Endothelial cell of umbilical vein (primary cell): ENCODE results near the gene GABARAPL1. TPM values are rescaled to one million over a fixed set of nuclear protein-coding genes. Genes with fewer than 3 reads are reported as not detected.

ENCODE experiments used
- BruUV-seq: library from RNA; stranded (reverse); fragments of 400-500 nt; replicated peaks from 2 replicates; lab custom pipeline; 2021; lab: Mats Ljungman, UMichigan
- CTCF ChIA-PET: fragments of 300-600, 350-600 bp; sonication (Branson Sonifier 250); formaldehyde crosslinking; loops from one replicate; lab custom pipeline; 2021; ENCODE audit warnings: antibody characterized with exemption, inconsistent platforms; lab: Charles Lee
- POLR2A ChIA-PET: fragments of 300-600, 350-600 bp; sonication (Branson Sonifier 250); formaldehyde crosslinking; loops from one replicate; lab custom pipeline; 2021; ENCODE audit warnings: antibody characterized with exemption, inconsistent platforms; lab: Charles Lee
- DNase-seq: peaks from one replicate; pipeline ENCODE4 v3.0.0-alpha.2; 2011; ENCODE audit warnings: low read depth, low spot score
- FAIRE-seq: peaks from 2 replicates; lab custom pipeline; 2011; peaks lifted over from hg19 to GRCh38; lab: Jason Lieb, UNC
- H2AFZ ChIP-seq: 2 replicates; pipeline ENCODE4 v1.6.0; 2012; ENCODE audit warnings: low read depth, low read length, control low read depth, inconsistent platforms
- H3K27ac ChIP-seq: 2 replicates; pipeline ENCODE4 v1.5.1; 2011; ENCODE audit warnings: low read depth, mild to moderate bottlenecking, control low read depth, low read length, moderate library complexity; ENCODE audit not compliant: insufficient read depth
- H3K27me3 ChIP-seq, 2 experiments: 2 replicates each; pipeline versions ENCODE4 v1.6.0 to v1.6.1; 2011; ENCODE audit warnings: low read length in 2 of 2, mixed read lengths in 1 of 2; ENCODE audit not compliant: control insufficient read depth in 2 of 2, insufficient read depth in 2 of 2
- H3K36me3 ChIP-seq, 2 experiments: 2 replicates in 1 of 2; 3 replicates in 1 of 2; pipeline ENCODE4 v1.5.1; 2011; ENCODE audit warnings: low read length in 2 of 2, mild to moderate bottlenecking in 1 of 2, moderate library complexity in 1 of 2; ENCODE audit not compliant: control insufficient read depth in 2 of 2, insufficient read depth in 2 of 2; ENCODE audit errors: extremely low read depth in 1 of 2
- H3K4me1 ChIP-seq: 3 replicates; pipeline ENCODE4 v1.5.1; 2011; ENCODE audit warnings: mild to moderate bottlenecking, low read length; ENCODE audit not compliant: control insufficient read depth, insufficient read depth; ENCODE audit errors: extremely low read depth
- H3K4me2 ChIP-seq: 2 replicates; pipeline ENCODE4 v1.6.1; 2011; ENCODE audit warnings: low read length, control low read depth, mixed read lengths; ENCODE audit not compliant: insufficient read depth
- H3K4me3 ChIP-seq, 3 experiments: fragments of 200-600 bp in 1 of 3; sonication (generic), shearing (Covaris generic) in 1 of 3; replicated peaks in 1 of 3; 2 replicates each; pipeline ENCODE4 v1.5.1; 2011 to 2016; ENCODE audit warnings: control low read depth in 3 of 3, low read length in 3 of 3, mild to moderate bottlenecking in 2 of 3, inconsistent platforms in 1 of 3, low read depth in 1 of 3, moderate library complexity in 1 of 3; ENCODE audit not compliant: insufficient read depth in 1 of 3
- H3K79me2 ChIP-seq: 2 replicates; pipeline ENCODE4 v1.6.0; 2012; ENCODE audit warnings: low read length, inconsistent platforms; ENCODE audit not compliant: control insufficient read depth, insufficient read depth
- H3K9ac ChIP-seq: replicated peaks from 2 replicates; pipeline ENCODE3; 2011; ENCODE audit warnings: low read length, control low read depth; ENCODE audit not compliant: insufficient read depth; ENCODE audit errors: extremely low read depth
- H3K9me1 ChIP-seq: replicated peaks from 3 replicates; pipeline ENCODE4 v1.6.0; 2011; ENCODE audit warnings: mild to moderate bottlenecking, low read length; ENCODE audit not compliant: control insufficient read depth, insufficient read depth; ENCODE audit errors: extremely low read depth
- H3K9me3 ChIP-seq: replicated peaks from 2 replicates; pipeline ENCODE4 v1.5.1; 2012; ENCODE audit warnings: low read length, inconsistent platforms; ENCODE audit not compliant: control insufficient read depth, insufficient read depth
- H4K20me1 ChIP-seq: replicated peaks from 2 replicates; pipeline ENCODE3; 2011; ENCODE audit warnings: mild to moderate bottlenecking, low read length; ENCODE audit not compliant: control insufficient read depth, insufficient read depth; ENCODE audit errors: extremely low read depth
- EZH2 ChIP-seq: IDR thresholded peaks from 2 replicates; pipeline ENCODE4 v1.6.1; 2012; ENCODE audit warnings: borderline replicate concordance, low read depth, mild to moderate bottlenecking, moderate library complexity, low read length, inconsistent platforms; ENCODE audit not compliant: severe bottlenecking
- GATA2 ChIP-seq: IDR thresholded peaks from 2 replicates; pipeline ENCODE4 v1.7.0; 2011; ENCODE audit warnings: low read depth, mild to moderate bottlenecking, moderate library complexity, mixed read lengths, low read length; ENCODE audit not compliant: insufficient read length, insufficient read depth
- JUN ChIP-seq: IDR thresholded peaks from 2 replicates; pipeline ENCODE4 v1.6.1; 2011; ENCODE audit warnings: borderline replicate concordance, low read depth; ENCODE audit not compliant: insufficient read length, insufficient read depth
- MYC ChIP-seq: IDR thresholded peaks from one replicate; pipeline ENCODE4 v1.6.1; 2011; ENCODE audit warnings: mild to moderate bottlenecking, low read depth, low read length
- POLR2A ChIP-seq: IDR thresholded peaks from 2 replicates; pipeline ENCODE4 v1.6.1; 2012; ENCODE audit warnings: low read depth, mild to moderate bottlenecking, control low read depth, low read length
- POLR2AphosphoS5 ChIP-seq: IDR thresholded peaks from 2 replicates; pipeline ENCODE4 v1.6.1; 2012; ENCODE audit warnings: low read depth, mild to moderate bottlenecking, control low read depth, low read length, moderate library complexity; ENCODE audit not compliant: insufficient read depth
- dilution Hi-C: fragments of 300-500 bp; cut with MboI; formaldehyde crosslinking; loops from one replicate; pipeline ENCODE4 v1.15.0; 2019; ENCODE audit warnings: low sequenced_read_pairs; ENCODE audit not compliant: extremely low pct_ligation_motif_present
- intact Hi-C: fragments of 100-400 bp; cut with micrococcal nuclease; formaldehyde crosslinking; loops from one replicate; pipeline ENCODE4 v1.10.0; 2022
- polyA plus RNA-seq, 4 experiments: library from polyadenylated mRNA; depleted of rRNA in 3 of 4; stranded (reverse) in 3 of 4; unstranded in 1 of 4; fragments of >200 nt; gene quantifications; 2 replicates each; pipeline versions ENCODE4 v1.2.1 to v1.2.3, GENCODE V29; 2011 to 2012; ENCODE audit warnings: missing spikeins in 1 of 4
- total RNA-seq: library from RNA; stranded (reverse); gene quantifications from 2 replicates; pipeline ENCODE4 v1.2.3, GENCODE V29; 2021
- TF ChIP-seq, protein P1 (sequence below), 2 donors: IDR thresholded peaks; 1 replicate in 1 of 2; 2 replicates in 1 of 2; pipeline ENCODE4 v1.5.1; 2011; ENCODE audit warnings: low read length in 2 of 2, mild to moderate bottlenecking in 2 of 2, moderate library complexity in 2 of 2, control low read depth in 1 of 2, inconsistent platforms in 1 of 2, low read depth in 1 of 2; ENCODE audit not compliant: insufficient read depth in 1 of 2; ENCODE audit errors: extremely low read depth in 1 of 2
- TF ChIP-seq, protein P2 (sequence below): IDR thresholded peaks from 2 replicates; pipeline ENCODE4 v1.6.1; 2011; ENCODE audit not compliant: insufficient read depth, insufficient read length

The GABARAPL1 gene
- total and polyA plus RNA-seq, 2 donors (not counting 3 experiments of a cell fraction or from before 2014, with no cell fraction given) = 59.4 to 65.6 TPM

DNA sequence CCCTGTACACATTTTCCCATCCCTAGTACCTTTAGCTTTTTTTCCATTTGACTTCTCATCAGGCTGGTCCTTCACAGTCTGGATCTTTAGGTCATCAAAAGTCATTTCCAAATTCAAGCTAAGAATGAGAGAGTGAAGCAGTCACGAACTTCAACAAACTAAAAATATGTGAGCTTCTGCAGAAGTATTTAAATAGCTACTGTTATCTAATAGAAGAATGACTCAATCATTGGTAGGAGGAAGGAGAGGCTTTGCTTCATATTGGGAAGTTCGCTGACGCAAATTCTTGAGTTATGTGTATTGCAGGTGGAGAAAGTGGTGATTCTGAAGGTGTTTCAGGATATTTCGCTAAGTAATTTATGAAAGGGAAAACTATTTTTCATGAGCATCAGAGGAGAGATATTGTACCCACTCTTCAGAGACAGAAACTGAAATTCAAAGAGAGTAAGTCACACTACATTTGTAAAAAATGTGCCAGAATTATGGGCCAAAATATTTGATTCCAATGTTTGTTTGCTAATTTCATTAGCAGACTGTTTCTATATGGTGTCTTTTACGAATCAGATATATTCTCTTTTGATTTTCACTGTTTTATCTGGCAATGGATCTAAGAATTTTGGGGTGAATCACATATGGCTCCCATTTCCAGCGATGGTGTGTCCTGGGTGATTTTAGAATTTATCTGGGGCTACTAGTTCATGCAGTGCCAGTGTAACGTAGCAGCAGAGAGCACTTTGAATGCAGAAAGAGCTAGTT is 40.5 kb upstream of the GABARAPL1 start, which contains the start of gene OLR1:
OLR1 (minus strand) TSS at position 160 of the 756 bp plus-strand sequence; CDS start at position 105, 55 bp downstream.
- no peak for TF ChIP-seq POLR2A
- no peak for TF ChIP-seq POLR2AphosphoS5
- TF ChIP-seq, protein P1, sequence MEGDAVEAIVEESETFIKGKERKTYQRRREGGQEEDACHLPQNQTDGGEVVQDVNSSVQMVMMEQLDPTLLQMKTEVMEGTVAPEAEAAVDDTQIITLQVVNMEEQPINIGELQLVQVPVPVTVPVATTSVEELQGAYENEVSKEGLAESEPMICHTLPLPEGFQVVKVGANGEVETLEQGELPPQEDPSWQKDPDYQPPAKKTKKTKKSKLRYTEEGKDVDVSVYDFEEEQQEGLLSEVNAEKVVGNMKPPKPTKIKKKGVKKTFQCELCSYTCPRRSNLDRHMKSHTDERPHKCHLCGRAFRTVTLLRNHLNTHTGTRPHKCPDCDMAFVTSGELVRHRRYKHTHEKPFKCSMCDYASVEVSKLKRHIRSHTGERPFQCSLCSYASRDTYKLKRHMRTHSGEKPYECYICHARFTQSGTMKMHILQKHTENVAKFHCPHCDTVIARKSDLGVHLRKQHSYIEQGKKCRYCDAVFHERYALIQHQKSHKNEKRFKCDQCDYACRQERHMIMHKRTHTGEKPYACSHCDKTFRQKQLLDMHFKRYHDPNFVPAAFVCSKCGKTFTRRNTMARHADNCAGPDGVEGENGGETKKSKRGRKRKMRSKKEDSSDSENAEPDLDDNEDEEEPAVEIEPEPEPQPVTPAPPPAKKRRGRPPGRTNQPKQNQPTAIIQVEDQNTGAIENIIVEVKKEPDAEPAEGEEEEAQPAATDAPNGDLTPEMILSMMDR (IDR thresholded peaks at IDR 0.05; ENCODE audit: extremely low read depth in 1 of 2, insufficient read depth in 1 of 2, low read depth in 1 of 2, low read length in 2 of 2) = no peak
- no peak for TF ChIP-seq MYC
- TF ChIP-seq GATA2 = no peak
- no peak for TF ChIP-seq JUN
- TF ChIP-seq EZH2 = no peak
- TF ChIP-seq, protein P2, sequence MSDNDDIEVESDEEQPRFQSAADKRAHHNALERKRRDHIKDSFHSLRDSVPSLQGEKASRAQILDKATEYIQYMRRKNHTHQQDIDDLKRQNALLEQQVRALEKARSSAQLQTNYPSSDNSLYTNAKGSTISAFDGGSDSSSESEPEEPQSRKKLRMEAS = no peak
- CTCF ChIA-PET = interaction anchor here (1.8 to 2.3 kb wide), 3 partner anchors 11 to 19 kb away, joined by 5 to 12 read pairs (median 6); no protein-coding TSS in a partner anchor
- dilution Hi-C loops (no loop called here), intact Hi-C loops (no loop called here)
- Histone ChIP-seq H3K79me2 (no peaks in the 10 kb centered on the region), H3K27me3 (peaks cover 4 to 10% of the 10 kb centered on the region in 2 experiments), H3K9me3 (no peaks in the 10 kb centered on the region), H3K4me3 (no peak within 1 kb of the TSS), H3K9me1 (no peaks in the 10 kb centered on the region), H3K9ac (no peak within 1 kb of the TSS), H3K27ac (no peak within 1 kb of the TSS), H3K4me2 (no peak within 1 kb of the TSS), H4K20me1 (no peaks in the 10 kb centered on the region), H2AFZ (no peak within 1 kb of the TSS), H3K36me3 (no peaks in the 10 kb centered on the region), H3K4me1 (no peaks in the 10 kb centered on the region)
- DNase-seq (no peak), FAIRE-seq (no peak)
- POLR2A ChIA-PET = no interaction called here
- BruUV-seq = no TSS peak
